ENCODE results near the gene KCNH2.
A peak's percentile ranks its signal among the peaks of the same experiment; 100 is the strongest.

The KCNH2 gene

DNA sequence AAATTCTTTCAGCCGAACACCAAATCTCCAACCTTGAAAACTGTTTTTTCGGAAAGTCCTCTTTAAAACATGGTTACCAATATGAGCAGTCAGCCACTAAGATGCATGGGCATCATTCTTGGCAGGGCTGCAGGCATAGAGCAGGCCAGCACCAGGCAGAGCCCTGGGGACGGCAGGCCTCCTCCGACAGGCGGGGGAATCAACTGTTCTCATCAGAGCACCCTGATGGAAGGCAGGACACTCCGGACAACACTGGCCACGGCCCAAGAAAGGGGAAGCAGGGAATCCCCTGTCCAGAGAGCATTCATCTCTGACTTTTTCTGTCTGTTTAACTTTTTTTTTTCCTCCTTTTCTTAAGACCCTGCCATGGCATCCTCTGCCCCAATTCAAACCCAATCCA lies 11.3 kb upstream of the KCNH2 start:
- no peak overlapping the region for H3K4me3 ChIP-seq (ENCODE audit: low read depth, low read length)
- TF ChIP-seq, protein P1, sequence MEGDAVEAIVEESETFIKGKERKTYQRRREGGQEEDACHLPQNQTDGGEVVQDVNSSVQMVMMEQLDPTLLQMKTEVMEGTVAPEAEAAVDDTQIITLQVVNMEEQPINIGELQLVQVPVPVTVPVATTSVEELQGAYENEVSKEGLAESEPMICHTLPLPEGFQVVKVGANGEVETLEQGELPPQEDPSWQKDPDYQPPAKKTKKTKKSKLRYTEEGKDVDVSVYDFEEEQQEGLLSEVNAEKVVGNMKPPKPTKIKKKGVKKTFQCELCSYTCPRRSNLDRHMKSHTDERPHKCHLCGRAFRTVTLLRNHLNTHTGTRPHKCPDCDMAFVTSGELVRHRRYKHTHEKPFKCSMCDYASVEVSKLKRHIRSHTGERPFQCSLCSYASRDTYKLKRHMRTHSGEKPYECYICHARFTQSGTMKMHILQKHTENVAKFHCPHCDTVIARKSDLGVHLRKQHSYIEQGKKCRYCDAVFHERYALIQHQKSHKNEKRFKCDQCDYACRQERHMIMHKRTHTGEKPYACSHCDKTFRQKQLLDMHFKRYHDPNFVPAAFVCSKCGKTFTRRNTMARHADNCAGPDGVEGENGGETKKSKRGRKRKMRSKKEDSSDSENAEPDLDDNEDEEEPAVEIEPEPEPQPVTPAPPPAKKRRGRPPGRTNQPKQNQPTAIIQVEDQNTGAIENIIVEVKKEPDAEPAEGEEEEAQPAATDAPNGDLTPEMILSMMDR (IDR thresholded peaks at IDR 0.05; ENCODE audit: low read depth, low read length, missing control alignments) = no peak
- DNase-seq (ENCODE audit: low read depth) = no peak

- TF ChIP-seq, protein P1 (IDR thresholded peaks at IDR 0.05; ENCODE audit: low read depth, low read length, missing control alignments) = peak; percentile 78
- no peak for DNase-seq (ENCODE audit: low read depth)
- no peak overlapping the region for H3K4me3 ChIP-seq (ENCODE audit: low read depth, low read length)
Observed at GRCh38 chr7:150988230-150989226, 10.4 kb upstream of the KCNH2 start.

DNA sequence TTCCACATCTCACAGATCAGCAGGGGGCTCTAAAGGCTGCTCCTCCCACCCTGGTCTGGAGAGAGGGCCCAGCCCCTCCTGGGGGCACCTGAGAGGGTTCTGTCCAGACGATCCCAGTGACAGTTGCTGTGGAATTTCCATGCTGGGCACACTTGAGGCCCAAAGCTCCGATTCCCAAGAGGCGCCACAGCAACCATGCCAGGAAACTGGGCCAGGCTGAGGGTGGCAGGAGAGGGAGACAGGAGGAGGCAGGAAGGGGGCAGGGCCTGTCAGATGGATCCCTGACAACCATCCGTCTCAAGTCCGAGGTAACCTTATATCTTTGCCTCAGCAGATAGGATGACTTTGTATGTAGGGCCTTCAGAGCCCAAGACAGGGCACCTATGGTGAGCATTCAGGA lies 8.4 kb upstream of the KCNH2 start:
- DNase-seq (ENCODE audit: low read depth) = no peak
- TF ChIP-seq, protein P1 (IDR thresholded peaks at IDR 0.05; ENCODE audit: low read depth, low read length, missing control alignments) = no peak
- H3K4me3 ChIP-seq (ENCODE audit: low read depth, low read length) = no peak overlapping the region

DNA sequence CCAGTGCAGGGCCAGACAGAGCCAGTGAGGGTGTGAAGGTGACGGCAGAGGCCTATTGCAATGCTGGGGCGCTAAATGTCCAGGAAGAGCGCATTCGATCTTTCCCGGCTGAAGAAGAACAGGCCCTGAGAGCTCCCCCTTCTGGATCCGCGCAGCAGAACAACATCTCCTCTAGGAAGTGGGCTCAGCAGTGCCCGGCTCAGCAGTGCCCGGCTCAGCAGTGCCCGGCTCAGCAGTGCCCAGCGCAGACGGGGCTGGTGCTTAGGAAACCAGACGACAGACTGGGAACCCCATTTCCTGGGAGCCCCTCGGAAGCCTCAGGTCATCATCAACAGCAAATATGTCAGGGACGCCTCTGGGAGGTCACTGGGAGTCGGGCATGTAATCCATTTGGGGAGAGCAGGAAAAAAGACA lies 8.0 kb upstream of the KCNH2 start:
- TF ChIP-seq, protein P1 (IDR thresholded peaks at IDR 0.05; ENCODE audit: low read depth, low read length, missing control alignments) = peak; percentile 84
- DNase-seq (ENCODE audit: low read depth) = no peak

DNA sequence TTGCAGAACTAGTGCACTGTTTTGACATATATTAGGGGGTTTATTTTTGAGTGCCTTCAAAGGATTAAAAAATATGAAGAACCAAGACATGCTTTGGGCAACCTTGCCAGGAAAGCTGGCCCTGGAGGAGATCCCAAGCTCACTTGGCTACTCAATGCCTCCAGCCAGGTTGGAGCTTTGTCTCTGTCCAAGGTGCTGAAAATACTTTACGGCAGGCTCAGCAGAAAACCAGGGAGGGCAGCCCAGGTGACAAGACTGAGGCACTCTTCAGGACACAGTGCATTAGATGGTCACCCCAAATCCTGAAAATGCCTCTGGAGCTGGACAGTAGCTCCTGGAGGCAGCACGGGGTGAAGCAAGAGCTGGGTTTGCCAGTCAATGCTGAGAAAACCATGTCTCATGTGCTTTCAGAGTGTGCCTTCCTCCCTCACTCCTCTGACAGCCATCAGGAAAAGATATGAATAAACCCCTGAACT lies 5.8 kb upstream of the KCNH2 start:
- H3K4me3 ChIP-seq (ENCODE audit: low read depth, low read length) = no peak overlapping the region
- DNase-seq (ENCODE audit: low read depth) = no peak
- TF ChIP-seq, protein P1 (IDR thresholded peaks at IDR 0.05; ENCODE audit: low read depth, low read length, missing control alignments) = no peak

More for the DNA sequence above, 8.0 kb upstream of the KCNH2 start:
- H3K4me3 ChIP-seq (ENCODE audit: low read depth, low read length) = no peak overlapping the region

- no peak for DNase-seq (ENCODE audit: low read depth)
- H3K4me3 ChIP-seq (ENCODE audit: low read depth, low read length) = no peak overlapping the region
- TF ChIP-seq, protein P1 (IDR thresholded peaks at IDR 0.05; ENCODE audit: low read depth, low read length, missing control alignments) = no peak
Observed at GRCh38 chr7:150982351-150982750, 4.2 kb upstream of the KCNH2 start.
